ENCODE results near the gene KDM6A.
"Not testable (repeated sequence)": the region's sequence is repeated elsewhere in the genome, so short reads cannot be mapped to it uniquely, and the experiment has no call there.

Gene KDM6A

GRCh38 chrX:44872821-44873414 lies at the start of gene KDM6A:
KDM6A (plus strand) TSS chrX:44873188; CDS start chrX:44873552, 364 bp downstream.
- no peaks in the 10 kb centered on the region for H3K36me3 ChIP-seq (replicated peaks)
- TF ChIP-seq CTCF (IDR thresholded peaks at IDR 0.05; ENCODE audit: low read depth, low read length, missing control alignments) = no peak
- in situ Hi-C loops (cut with HindIII; ENCODE audit: low pct_ligation_motif_present, low sequenced_read_pairs) = no loop called here
- H3K27me3 ChIP-seq (replicated peaks) = no peaks in the 10 kb centered on the region
- DNase-seq = peak; percentile 99
- H3K4me3 ChIP-seq (ENCODE audit: low read depth, low read length) = peak within 1 kb of the TSS; percentile 87
- H3K27ac ChIP-seq = peak within 1 kb of the TSS; percentile 87

- in situ Hi-C loops (cut with HindIII; ENCODE audit: low pct_ligation_motif_present, low sequenced_read_pairs); DNase-seq; H3K4me3 ChIP-seq (ENCODE audit: low read depth, low read length): not testable (repeated sequence)
Observed at GRCh38 chrX:44823193-44823592, 49.8 kb upstream of the KDM6A start.

GRCh38 chrX:44828008-44828605 lies 44.9 kb upstream of the KDM6A start:
- Histone ChIP-seq H3K27ac (no peak overlapping the region), H3K27me3 (replicated peaks) (no peaks in the 10 kb centered on the region), H3K36me3 (replicated peaks) (no peaks in the 10 kb centered on the region), H3K4me3 (ENCODE audit: low read depth, low read length) (no peak overlapping the region)
- no peak for TF ChIP-seq CTCF (IDR thresholded peaks at IDR 0.05; ENCODE audit: low read depth, low read length, missing control alignments)
- in situ Hi-C loops (cut with HindIII; ENCODE audit: low pct_ligation_motif_present, low sequenced_read_pairs) = no loop called here
- peak; percentile 80 for DNase-seq

More at GRCh38 chrX:44823193-44823592, 49.8 kb upstream of the KDM6A start:
- H3K27ac ChIP-seq; H3K27me3 ChIP-seq (replicated peaks); H3K36me3 ChIP-seq (replicated peaks): not testable (repeated sequence)

GRCh38 chrX:44829832-44830231 lies 43.2 kb upstream of the KDM6A start:
- no peak for TF ChIP-seq CTCF (IDR thresholded peaks at IDR 0.05; ENCODE audit: low read depth, low read length, missing control alignments)
- in situ Hi-C loops (cut with HindIII; ENCODE audit: low pct_ligation_motif_present, low sequenced_read_pairs) = no loop called here
- H3K27ac ChIP-seq = no peak overlapping the region
- H3K27me3 ChIP-seq (replicated peaks) = no peaks in the 10 kb centered on the region
- no peak overlapping the region for H3K4me3 ChIP-seq (ENCODE audit: low read depth, low read length)
- H3K36me3 ChIP-seq (replicated peaks) = no peaks in the 10 kb centered on the region
- no peak for DNase-seq

GRCh38 chrX:44842550-44843317 lies 30.3 kb upstream of the KDM6A start:
- no peaks in the 10 kb centered on the region for H3K27me3 ChIP-seq (replicated peaks)
- no peaks in the 10 kb centered on the region for H3K36me3 ChIP-seq (replicated peaks)
- H3K27ac ChIP-seq = no peak overlapping the region
- H3K4me3 ChIP-seq (ENCODE audit: low read depth, low read length) = no peak overlapping the region
- no peak for DNase-seq
- in situ Hi-C loops (cut with HindIII; ENCODE audit: low pct_ligation_motif_present, low sequenced_read_pairs) = no loop called here
- TF ChIP-seq CTCF (IDR thresholded peaks at IDR 0.05; ENCODE audit: low read depth, low read length, missing control alignments) = no peak

GRCh38 chrX:44843318-44843702 lies 29.7 kb upstream of the KDM6A start:
- Histone ChIP-seq H3K27ac (no peak overlapping the region), H3K36me3 (replicated peaks) (no peaks in the 10 kb centered on the region), H3K4me3 (ENCODE audit: low read depth, low read length) (no peak overlapping the region), H3K27me3 (replicated peaks) (no peaks in the 10 kb centered on the region)
- no peak for TF ChIP-seq CTCF (IDR thresholded peaks at IDR 0.05; ENCODE audit: low read depth, low read length, missing control alignments)
- in situ Hi-C loops (cut with HindIII; ENCODE audit: low pct_ligation_motif_present, low sequenced_read_pairs) = no loop called here
- no peak for DNase-seq

Measured in brain microvascular endothelial cell (primary cell).